T47D (cell line): ENCODE measurements around the gene GCNT2.
"Not testable (repeated sequence)": the region's sequence is repeated elsewhere in the genome, so short reads cannot be mapped to it uniquely, and the experiment has no call there.

ENCODE experiments used
- DNase-seq, 2 experiments: peaks; one replicate each; pipeline versions ENCODE4 v3.0.0 to v3.0.0-alpha.2; 2011 to 2012; ENCODE audit warnings: low read depth in 1 of 2, low spot score in 1 of 2
- JUND ChIP-seq: IDR thresholded peaks from 2 replicates; pipeline ENCODE4 v1.6.1; 2012; ENCODE audit warnings: low read depth
- in situ Hi-C: cut with HindIII; loops from 2 replicates; pipeline ENCODE4 v1.10.0; 2016; ENCODE audit warnings: low sequenced_read_pairs, low pct_unique_long_range_greater_than_20kb

The GCNT2 gene

DNA sequence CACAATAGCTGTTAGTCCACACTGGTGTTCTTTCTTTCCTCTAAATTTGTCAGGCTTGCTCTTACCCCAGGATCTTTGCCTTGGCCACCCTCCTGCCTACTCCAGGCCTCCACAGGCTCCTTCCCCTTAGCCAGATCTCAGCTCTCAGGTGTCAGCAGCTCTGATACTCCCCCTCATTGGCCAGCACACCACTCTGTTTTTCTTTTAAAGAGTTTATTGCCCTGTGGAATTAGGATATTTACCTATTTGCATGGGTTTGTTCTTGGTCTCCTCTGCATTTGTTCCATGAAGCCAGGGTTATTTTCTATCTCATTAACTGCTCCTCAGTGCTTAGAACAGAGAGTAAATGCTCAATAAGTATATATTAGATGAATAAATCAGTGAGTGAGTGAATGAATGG, 36.8 kb downstream of the GCNT2 start:
- TF ChIP-seq JUND, result no peak
- in situ Hi-C loops, result no loop called here
- no peak for DNase-seq

DNA sequence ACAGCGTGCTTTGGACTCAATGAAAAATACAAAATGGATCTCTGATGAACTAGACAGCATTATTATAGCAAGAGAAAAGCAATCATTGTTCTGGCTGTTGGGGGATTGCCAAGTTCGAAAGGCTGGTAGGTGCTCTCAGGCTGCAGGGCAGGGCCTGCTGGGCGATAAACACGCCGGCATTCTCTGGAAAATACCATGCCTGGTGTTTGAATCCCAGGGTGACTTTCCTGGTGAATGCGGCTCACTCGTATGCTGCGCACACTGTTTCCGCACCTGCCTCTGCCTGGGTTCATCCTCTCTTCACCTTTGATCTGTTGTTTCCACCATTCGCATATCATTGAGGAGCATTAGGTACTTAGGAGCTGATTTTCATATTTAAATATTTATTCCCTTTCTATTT, 37.4 kb downstream of the GCNT2 start:
- in situ Hi-C loops, result no loop called here
- DNase-seq, result no peak
- TF ChIP-seq JUND, result no peak

DNA sequence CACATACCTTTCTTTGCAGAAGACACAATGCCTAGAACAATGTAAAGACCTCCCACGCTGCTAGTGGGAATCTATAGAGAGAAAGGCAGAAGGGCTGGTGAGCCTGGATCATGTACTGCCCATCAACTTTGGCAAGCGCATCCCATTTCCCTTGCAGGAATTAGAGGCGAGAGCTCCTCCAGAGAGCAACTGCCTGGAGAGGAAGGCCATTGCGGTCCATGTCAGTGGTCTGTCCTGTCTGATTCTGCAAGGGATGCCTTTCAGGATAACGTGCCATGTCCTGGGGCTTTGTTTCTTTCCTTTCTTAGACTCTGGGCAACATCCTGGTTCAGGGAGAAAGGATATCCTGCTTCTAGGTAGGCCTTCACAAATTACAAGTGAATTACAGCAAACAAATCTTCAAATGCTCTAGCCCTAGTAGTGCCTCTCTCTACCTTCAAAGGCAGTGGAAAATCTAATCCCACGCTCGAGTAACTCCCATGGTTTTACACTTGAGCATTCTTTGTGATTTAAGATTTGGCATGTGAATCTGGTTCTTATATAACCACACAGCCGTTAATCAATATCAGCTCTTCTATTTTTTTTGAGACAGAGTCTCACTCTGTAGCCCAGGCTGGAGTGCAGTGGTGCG, 38.5 kb downstream of the GCNT2 start:
- no peak for TF ChIP-seq JUND
- no peak for DNase-seq
- in situ Hi-C loops, result no loop called here

DNA sequence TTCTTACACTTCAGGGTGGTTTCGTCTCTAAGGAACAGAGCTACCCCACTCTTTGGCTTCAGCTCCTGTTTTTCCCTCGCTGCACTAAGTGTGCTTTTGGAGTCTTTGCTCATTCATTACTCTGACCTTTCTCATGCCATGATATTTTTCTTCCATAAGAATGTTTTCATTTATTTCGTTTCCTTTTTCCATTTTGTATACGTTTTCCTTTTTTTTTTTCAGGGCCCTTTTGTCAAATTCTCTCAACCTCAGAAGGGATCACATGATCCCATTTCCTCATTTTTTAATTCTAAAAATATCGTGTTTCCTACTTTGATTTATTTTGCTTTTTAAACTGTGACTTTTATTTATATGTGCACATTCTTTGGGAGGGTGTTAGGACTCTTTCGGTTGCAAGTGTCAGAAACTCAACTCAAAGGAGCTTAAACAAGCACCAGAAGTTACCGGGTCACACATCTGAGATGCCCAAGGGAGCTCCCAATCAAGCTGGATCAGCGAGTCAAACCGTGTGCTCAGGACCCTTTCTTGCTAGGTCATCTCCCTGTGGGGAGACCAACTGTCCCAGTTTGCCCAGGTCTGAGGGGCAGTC, 40.6 kb downstream of the GCNT2 start:
- in situ Hi-C loops, result no loop called here
- no peak for TF ChIP-seq JUND
- no peak for DNase-seq

DNA sequence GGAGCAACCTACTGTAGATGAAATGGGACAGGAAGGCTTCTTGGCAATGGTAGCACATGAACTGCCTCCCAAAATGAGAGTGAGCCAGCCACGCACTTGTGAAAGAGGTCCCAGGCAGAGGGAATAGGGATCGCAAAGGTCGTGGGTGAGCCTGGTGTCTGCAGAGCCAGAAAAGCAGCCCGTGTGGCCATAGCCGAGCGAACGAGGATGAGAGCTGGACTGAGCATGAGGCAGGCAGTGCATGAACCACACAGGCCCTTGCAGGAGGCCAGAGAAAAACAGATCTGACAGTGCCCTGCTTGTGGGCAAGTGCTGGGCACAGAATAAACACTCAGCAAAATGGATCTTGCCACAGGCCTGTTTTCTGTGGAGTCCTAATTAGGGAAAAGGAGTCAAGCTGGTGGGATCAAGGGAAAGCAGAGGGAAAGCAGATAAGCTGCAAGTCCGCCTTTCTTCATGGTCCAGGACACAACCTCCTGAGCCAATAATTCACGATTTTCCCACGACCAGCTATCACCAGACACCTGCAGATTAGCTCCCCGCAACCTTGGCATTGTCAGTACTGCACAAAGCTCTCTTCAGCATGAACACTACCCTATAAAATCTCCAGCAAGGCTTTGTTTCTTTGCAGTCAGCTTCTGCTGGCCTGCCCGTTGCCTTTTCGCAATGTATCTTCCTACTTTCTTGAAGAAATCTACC, 44.0 kb downstream of the GCNT2 start:
- in situ Hi-C loops, result no loop called here

DNA sequence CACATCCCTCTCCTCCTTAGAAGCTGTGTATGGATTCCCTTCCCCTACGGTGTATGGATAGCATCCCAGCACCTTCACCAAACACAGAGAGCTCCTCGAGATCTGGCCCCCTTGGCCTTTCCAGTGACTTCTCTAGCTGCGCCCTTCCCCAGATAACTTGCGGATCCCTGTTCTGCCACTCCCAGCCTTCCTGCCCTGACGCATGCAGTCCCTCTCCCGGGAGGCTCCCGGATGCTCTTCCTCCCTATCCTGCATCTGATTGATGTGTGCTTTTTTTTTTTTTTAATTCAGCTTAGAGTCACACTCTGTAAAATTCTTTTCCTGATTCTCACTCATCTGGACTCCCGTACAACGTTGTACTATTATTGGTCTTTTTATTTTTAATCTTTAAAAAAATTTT, 44.8 kb downstream of the GCNT2 start:
- TF ChIP-seq JUND, result no peak
- in situ Hi-C loops, result no loop called here
- DNase-seq, result no peak

More for the DNA sequence above, 44.0 kb downstream of the GCNT2 start:
- no peak for DNase-seq
- no peak for TF ChIP-seq JUND

DNA sequence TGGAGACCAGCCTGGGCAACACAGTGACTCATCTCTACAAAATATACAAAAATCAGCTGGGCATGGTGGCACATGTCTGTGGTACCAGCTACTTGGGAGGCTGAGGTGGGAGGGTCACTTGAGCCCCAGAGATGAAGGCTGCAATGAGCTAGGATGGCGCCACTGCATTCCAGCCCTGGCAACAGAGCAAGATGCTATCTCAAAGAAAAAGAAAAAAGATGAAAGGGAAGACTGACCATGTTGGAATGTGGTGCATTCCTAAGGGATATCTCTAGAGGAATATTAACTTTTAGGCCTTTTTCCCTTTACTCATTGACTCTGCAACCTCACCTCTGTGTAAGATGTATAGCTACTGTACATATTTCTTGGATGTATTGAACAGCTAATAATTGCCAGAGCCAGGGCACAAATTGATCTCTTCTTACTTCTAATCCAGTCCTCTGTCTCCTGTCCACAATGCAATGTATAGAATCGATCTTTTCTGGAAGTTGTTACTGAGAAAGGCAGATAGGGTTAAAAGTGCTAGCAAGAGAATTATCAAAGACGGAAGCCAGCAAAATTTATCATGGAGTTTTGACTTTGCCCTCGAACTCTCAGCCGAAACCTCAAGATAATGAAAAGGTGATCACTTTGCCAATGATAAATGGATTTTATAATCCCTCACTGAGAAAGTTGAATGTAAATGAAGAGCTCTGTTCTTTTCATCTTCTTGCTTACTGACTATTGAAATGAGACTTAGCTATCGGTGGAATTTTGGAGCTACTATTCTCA, 46.3 kb downstream of the GCNT2 start:
- no peak for DNase-seq
- no peak for TF ChIP-seq JUND
- in situ Hi-C loops, result no loop called here

DNA sequence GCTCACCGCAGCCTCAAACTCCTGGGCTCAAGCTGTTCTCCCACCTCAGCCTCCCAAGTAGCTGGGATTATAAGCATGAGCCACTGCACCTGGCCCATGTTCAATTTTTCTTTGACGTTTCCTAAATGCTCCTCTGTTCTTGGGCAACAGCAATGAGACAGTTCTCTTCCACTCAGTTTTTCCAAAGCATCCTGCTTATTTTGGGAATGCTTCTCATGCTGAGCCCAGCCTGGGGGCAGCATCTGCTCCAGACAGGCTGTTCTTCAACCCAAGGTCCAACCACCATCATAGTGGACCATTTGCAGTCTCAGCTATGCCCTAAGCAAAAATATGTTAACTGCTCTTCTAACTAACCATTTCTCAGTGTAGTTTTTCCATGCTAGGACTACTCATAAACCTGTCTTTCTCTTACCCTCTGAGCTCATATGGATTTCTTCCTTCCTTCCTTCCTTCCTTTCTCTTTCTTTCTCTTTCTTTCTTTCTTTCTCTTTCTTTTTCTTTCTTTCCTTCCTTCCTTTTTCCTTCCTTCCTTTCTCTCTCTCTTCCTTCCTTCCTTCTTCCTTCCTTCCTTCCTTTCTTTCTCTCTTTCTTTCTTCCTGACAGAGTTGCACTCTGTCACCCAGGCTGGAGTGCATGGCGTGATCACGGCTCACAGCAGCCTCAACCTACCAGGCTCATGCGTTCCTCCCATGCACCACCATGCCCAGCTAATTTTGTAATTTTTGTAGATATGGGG, 48.4 kb downstream of the GCNT2 start:
- TF ChIP-seq JUND, result no peak
- DNase-seq, result no peak
- in situ Hi-C loops, result no loop called here

DNA sequence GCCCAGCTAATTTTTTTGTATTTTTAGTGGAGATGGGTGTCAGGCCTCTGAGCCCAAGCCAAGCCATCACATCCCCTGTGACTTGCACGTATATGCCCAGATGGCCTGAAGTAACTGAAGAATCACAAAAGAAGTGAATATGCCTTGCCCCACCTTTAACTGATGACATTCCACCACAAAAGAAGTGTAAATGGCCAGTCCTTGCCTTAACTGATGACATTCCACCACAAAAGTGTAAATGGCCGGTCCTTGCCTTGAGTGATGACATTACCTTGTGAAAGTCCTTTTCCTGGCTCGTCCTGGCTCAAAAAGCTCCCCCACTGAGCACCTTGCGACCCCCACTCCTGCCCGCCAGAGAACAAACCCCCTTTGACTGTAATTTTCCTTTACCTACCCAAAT, 54.4 kb downstream of the GCNT2 start:
- in situ Hi-C loops, DNase-seq: not testable (repeated sequence)

DNA sequence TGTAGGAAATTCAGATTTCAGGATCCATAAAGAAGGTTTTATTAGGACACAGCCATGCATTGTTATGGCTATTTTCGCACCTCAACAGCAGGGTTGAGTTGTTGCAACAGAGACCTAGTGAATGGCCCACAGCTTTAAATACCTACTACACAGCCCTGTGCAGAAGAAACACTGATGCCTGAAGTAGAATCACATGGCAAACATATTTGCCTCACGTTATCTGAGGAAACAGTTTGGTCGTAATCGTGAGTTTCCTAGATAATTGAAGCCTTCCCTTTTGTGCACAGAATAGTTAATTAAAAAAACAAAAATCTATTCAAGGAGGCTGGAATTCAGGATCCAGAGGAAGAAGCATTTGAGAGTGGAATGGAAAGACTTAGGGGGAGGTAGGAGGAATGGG, 55.1 kb downstream of the GCNT2 start:
- in situ Hi-C loops, result no loop called here
- TF ChIP-seq JUND, result no peak
- DNase-seq, result no peak

DNA sequence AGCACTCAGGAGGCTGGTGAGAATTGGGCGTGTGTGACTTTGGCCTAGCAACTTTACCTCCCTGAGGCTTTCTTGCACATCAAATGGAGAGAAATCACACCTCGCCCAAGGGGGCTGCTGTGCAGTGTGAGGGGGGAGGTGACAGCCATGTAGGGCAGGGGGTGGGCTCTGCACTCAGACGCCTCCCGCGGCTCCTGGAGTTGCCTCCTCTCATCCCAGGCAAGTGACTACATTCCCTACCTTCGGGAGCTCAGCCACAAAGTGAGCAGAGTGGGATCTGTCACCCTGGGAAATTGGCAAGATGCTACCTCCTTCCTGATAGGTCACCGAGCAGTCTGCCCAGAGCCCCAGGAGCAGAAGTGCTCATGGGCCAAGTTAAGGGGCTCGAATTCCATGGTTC, 56.0 kb downstream of the GCNT2 start:
- no peak for DNase-seq
- TF ChIP-seq JUND, result no peak
- in situ Hi-C loops, result no loop called here

DNA sequence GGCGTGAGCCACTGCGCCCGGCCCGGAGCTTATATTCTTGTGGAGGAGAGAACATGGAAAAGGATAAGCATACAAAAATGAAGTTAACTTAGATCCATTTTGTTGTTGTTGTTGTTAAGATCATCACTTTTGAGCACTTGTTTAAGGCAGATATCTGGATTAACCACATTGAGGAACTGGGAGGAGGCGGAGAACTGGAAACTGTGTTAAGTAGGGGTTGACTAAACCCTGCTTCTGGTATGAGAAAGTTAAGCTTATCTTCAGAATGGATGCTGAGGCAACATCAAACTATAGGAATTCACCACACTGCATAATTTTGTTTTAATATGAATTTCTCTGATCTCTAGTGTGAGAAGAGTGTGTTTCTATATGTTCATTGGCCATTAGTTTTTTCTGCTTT, 57.6 kb downstream of the GCNT2 start:
- in situ Hi-C loops, result no loop called here
- DNase-seq, result no peak
- TF ChIP-seq JUND, result no peak
